ENCODE results near the gene KDM4C. TPM values are rescaled to one million over a fixed set of nuclear protein-coding genes. Genes with fewer than 3 reads are reported as not detected.

The KDM4C gene
- total and polyA plus RNA-seq, 10 donors: 11.1 to 85.5 (median 61.9) TPM

GRCh38 chr9:6716766-6717165 is 41.0 kb upstream of the KDM4C start:
- peaks cover 0 to 7% (median 0%) of the 10 kb centered on the region in 7 donors for H3K27me3 ChIP-seq (replicated peaks in 1 of 7)
- peaks cover 0 to 17% (median 11%) of the 10 kb centered on the region in 6 donors for H3K4me1 ChIP-seq
- H3K9me3 ChIP-seq: no peaks in the 10 kb centered on the region
- no peak for DNase-seq
- TF ChIP-seq POLR2A (IDR thresholded peaks at IDR 0.05) (no peak), POLR2AphosphoS5 (IDR thresholded peaks at IDR 0.05) (no peak), CTCF (IDR thresholded peaks at IDR 0.05 in 8 of 11, conservative IDR thresholded peaks at IDR 0.05 in 3 of 11) (no peak)
- intact Hi-C loops (cut with DNase I; ENCODE audit: low total_unique reads): no loop called here
- peak overlapping the region in 3 of 8 donors; percentile 45 to 66 (median 46) for H3K4me3 ChIP-seq
- peak overlapping the region in 5 of 8 donors; percentile 72 to 81 (median 75) for H3K27ac ChIP-seq
- H3K36me3 ChIP-seq: no peaks in the 10 kb centered on the region
- WGBS, 5 donors: 82 to 96% (median 89%) methylated on average over 9 of the region's 9 CpGs

- Histone ChIP-seq H3K36me3 (no peaks in the 10 kb centered on the region), H3K27me3 (replicated peaks in 1 of 7) (no peaks in the 10 kb centered on the region), H3K4me1 (peaks cover 0 to 11% (median 0%) of the 10 kb centered on the region in 6 donors), H3K9me3 (no peaks in the 10 kb centered on the region), H3K4me3 (no peak overlapping the region), H3K27ac (no peak overlapping the region)
- DNase-seq: no peak
- 87 to 95% (median 93%) methylated on average over 2 of the region's 2 CpGs for WGBS, 5 donors
- intact Hi-C loops (cut with DNase I; ENCODE audit: low total_unique reads): no loop called here
- no peak for TF ChIP-seq CTCF (IDR thresholded peaks at IDR 0.05 in 8 of 11, conservative IDR thresholded peaks at IDR 0.05 in 3 of 11)
- no peak for TF ChIP-seq POLR2AphosphoS5 (IDR thresholded peaks at IDR 0.05)
- no peak for TF ChIP-seq POLR2A (IDR thresholded peaks at IDR 0.05)
These were observed 33.8 kb upstream of the KDM4C start for GRCh38 chr9:6723881-6724420.

- Histone ChIP-seq H3K4me1 (no peaks in the 10 kb centered on the region), H3K4me3 (no peak overlapping the region), H3K36me3 (no peaks in the 10 kb centered on the region), H3K27ac (no peak overlapping the region), H3K9me3 (no peaks in the 10 kb centered on the region), H3K27me3 (replicated peaks in 1 of 7) (no peaks in the 10 kb centered on the region)
- 75 to 97% (median 94%) methylated on average over 3 of the region's 3 CpGs for WGBS, 5 donors
- peak; percentile 11 for DNase-seq
- intact Hi-C loops (cut with DNase I; ENCODE audit: low total_unique reads): no loop called here
- TF ChIP-seq CTCF (IDR thresholded peaks at IDR 0.05 in 8 of 11, conservative IDR thresholded peaks at IDR 0.05 in 3 of 11): no peak
- TF ChIP-seq POLR2AphosphoS5 (IDR thresholded peaks at IDR 0.05): no peak
These were observed 24.5 kb upstream of the KDM4C start for GRCh38 chr9:6733257-6733656.

- WGBS, 5 donors: 76 to 92% (median 85%) methylated on average over 6 of the region's 6 CpGs
- H3K27me3 ChIP-seq (replicated peaks in 1 of 7): no peaks in the 10 kb centered on the region
- H3K27ac ChIP-seq: no peak overlapping the region
- H3K9me3 ChIP-seq: no peaks in the 10 kb centered on the region
- H3K4me1 ChIP-seq: no peaks in the 10 kb centered on the region
- intact Hi-C loops (cut with DNase I; ENCODE audit: low total_unique reads): no loop called here
- no peaks in the 10 kb centered on the region for H3K36me3 ChIP-seq
- TF ChIP-seq CTCF (IDR thresholded peaks at IDR 0.05 in 8 of 11, conservative IDR thresholded peaks at IDR 0.05 in 3 of 11) (no peak), POLR2AphosphoS5 (IDR thresholded peaks at IDR 0.05) (no peak), POLR2A (IDR thresholded peaks at IDR 0.05) (no peak)
- H3K4me3 ChIP-seq: no peak overlapping the region
- no peak for DNase-seq
These were observed 23.9 kb upstream of the KDM4C start for GRCh38 chr9:6733831-6734230.
